HG03280 (cell line): ENCODE results near the gene PRKD2.
"Not testable (repeated sequence)": the region's sequence is repeated elsewhere in the genome, so short reads cannot be mapped to it uniquely, and the experiment has no call there.

Source experiments
- ATAC-seq: cut with Tn5 transposase; IDR thresholded peaks from one replicate; pipeline ENCODE4 v1.9.1; 2021; ENCODE audit warnings: mild to moderate bottlenecking, moderate library complexity; ENCODE audit not compliant: unreplicated experiment

PRKD2 gene

DNA sequence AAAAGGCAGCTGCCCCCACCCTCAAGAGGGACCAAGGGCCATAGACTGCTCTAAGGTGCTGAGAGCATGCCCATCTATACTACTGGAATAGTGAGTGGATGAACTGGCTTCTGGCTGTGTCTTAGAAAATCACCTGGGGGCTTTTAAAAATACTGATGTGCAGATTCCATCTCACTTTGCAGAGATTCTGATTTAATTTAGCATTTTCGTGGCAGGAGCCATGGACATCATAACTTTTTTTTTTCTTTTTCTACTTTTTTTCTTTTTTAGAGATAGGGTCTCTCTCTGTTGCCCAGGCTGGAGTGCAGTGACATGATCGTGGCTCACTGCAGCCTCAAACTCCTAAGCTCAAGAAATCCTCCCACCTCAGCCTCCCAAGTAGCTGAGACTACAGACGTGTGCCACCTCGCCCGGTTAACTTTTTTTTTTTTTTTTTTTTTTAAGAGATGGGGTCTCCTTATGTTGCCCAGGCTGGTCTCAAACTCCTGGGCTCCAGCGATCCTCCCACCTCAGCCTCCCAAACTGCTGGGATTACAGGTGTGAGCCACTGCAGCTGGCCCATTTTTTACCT lies 4.1 kb downstream of the PRKD2 start:
- not testable (repeated sequence) for ATAC-seq

- ATAC-seq = no peak
These were observed 6.2 kb downstream of the PRKD2 start for GRCh38 chr19:46710687-46711086.

- no peak for ATAC-seq
These were observed 12.4 kb downstream of the PRKD2 start for GRCh38 chr19:46704379-46705076.

DNA sequence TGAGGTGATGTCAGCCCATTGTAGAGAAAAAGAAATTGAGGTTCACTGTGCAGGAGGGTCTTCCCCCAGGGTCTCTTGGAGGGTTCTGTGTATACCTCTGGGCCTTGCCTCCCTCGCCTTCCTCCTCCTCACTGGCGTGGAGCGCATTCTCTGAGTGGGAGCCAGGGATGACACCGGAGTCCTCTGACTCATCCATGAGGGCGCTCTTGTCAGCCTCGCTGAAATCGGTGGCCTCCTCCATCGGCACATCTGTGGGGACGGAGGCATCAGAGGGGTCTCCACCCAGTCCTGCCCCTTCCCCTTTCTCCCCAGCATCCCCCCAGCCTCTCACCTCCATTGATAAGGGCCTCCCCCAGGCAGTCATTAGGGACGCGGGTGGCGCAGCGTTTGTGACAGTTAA lies 16.2 kb downstream of the PRKD2 start:
- no peak for ATAC-seq

DNA sequence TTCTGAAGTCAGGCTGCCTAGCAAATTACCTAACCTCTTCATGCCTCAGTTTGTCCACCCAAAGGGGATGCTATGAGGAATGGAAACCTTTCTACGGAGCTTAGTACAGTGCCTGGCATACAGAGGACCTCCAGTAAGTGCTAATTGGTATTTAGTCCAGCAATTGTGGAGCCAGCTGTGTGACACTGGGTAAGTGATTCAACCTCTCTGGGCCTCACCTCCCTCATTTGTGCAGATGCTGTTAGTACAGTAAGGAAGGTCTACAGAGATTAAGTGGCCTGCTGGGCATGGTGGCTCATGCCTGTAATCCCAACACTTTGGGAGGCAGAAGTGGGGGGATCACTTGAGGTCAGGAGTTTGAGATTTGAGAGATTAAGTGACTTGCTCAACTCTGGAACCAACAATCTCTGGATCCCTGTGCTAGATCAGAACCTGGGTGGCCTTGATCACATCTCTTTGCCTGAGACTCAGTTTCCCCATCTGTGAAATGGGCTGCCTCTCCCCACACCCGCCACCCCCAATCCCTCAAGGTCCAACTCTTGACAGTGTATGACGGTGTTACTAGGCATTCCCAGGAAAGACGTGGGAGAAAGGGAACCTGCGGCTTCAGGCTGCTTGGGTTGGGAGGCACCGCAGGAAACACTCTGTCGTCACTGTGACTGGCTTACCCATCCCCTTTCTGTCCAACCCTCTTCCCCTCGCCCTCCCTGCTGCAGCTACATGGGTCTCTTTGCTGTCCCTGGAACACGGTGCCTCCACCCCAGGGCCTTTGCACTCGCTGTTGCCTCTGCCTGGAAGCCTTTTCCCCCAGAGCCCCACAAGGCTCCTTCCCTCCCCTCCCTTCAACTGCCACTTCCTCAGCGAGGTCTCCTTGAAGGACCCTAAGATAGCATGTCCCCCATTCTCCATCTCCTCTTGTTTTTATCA lies 18.3 kb downstream of the PRKD2 start:
- ATAC-seq = no peak

GRCh38 chr19:46697204-46697960 lies 19.5 kb downstream of the PRKD2 start:
- ATAC-seq = no peak

- ATAC-seq = no peak
These were observed 20.1 kb downstream of the PRKD2 start for GRCh38 chr19:46696866-46697203.

- ATAC-seq = no peak
These were observed 20.9 kb downstream of the PRKD2 start for GRCh38 chr19:46696052-46696451.

- no peak for ATAC-seq
These were observed 23.2 kb downstream of the PRKD2 start for GRCh38 chr19:46693760-46694159.

- no peak for ATAC-seq
These were observed 23.8 kb downstream of the PRKD2 start for GRCh38 chr19:46692918-46693722.

GRCh38 chr19:46691948-46692347 lies 25.0 kb downstream of the PRKD2 start:
- no peak for ATAC-seq

DNA sequence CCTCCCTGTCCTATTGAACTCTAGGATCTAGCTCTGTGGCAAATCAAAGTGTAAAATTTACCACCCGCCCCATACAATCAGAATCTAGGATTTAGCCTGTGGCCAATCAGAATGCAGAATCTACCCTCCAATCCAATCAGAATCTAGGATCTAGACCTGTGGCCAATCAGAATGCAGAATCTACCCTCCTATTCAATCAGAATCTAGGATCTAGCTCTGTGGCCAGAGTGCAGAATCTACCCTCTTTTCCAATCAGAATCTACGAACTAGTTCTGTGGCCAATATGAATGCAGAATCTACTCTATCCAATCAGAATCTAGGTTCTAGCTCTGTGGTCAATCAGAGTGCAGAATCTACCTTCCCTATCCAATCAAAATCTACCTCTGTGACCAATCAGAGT lies 25.8 kb downstream of the PRKD2 start:
- no peak for ATAC-seq

- no peak for ATAC-seq
These were observed 27.6 kb downstream of the PRKD2 start for GRCh38 chr19:46689358-46689757.

- ATAC-seq = no peak
These were observed 29.3 kb downstream of the PRKD2 start for GRCh38 chr19:46687438-46688145.

DNA sequence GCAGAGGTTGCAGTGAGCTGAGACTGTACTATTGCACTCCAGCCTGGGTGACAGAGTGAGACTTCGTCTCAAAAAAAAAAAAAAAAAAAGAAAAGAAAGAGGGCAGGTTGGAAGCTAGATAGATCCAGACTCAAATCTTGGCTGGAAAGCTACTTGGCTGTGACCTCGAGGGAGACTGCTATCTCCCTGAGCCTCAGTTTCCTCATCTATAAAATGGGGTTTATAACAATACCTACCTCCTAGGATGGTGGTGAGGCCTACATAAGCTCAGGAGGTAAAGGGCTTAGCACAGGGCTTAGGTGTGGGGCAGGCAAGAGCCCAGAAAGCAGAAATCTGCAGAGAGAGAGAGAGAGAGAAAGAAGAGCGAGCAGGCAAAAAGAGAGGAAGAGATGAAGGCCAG lies 31.7 kb downstream of the PRKD2 start:
- ATAC-seq = no peak

- ATAC-seq = no peak
These were observed 38.7 kb downstream of the PRKD2 start for GRCh38 chr19:46678110-46678732.

DNA sequence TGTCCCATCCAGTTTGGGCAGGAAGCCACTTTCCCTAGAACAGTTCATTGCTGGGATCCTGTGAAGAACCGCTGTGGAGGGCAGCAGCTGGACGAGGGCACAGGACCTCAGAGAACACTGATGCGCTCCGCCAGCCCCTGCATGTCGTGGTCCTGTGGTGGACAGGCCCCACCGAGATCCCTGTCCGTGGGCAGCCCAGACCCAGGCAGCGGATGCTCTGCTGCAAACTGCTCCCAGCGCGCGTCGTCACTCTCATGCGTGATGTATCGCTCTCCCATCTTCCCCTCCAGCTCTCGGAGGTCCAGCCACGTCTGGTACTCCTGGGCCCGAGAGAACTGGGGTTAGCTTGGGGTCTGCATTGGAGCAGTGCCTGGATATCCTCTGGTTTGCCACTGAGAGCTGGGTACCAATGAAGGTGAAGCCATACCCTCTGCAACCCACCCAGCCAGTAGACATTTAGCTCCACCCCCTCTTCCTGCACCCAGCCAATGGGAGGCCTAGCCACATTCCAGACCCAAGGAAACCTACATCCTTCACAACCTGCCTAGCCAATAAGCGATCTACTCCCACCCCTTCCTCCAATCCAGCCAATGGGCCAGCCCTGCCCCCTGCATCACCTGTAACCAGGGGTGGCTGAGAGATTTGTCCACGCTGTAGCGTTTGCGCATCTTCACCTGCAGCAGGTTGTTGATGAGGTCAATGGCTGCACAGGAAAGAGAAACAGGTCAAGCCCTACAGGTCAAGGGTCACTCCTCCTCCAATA lies 42.3 kb downstream of the PRKD2 start:
- ATAC-seq = no peak

- no peak for ATAC-seq
These were observed 46.1 kb downstream of the PRKD2 start for GRCh38 chr19:46670813-46671212.

DNA sequence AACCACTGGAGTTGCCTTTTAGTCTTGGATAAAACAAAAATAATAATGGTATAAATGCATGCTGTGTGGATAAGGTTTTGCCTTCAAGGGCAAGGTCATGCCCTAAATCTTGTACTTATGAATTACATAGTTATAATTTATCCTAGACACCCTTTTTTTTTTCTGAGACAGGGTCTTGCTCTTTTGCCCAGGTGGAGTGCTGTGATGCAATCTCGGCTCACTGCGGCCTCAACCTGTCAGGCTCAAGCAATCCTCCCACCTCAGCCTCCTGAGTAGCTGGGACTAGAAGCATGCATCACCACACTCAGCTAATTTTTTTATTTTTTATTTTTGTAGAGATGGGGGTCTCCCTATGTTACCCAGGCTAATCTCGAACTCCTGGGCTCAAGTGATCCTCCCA lies 48.3 kb downstream of the PRKD2 start:
- ATAC-seq = no peak
